Liver (tissue), 9 donors: ENCODE data around the gene ARHGAP29. TPM values are rescaled to one million over a fixed set of nuclear protein-coding genes. Genes with fewer than 3 reads are reported as not detected.

Experiments used
- DNase-seq: peaks from one replicate; pipeline ENCODE4 v3.0.0-alpha.2; 2017; ENCODE audit warnings: low spot score
- H3K27ac ChIP-seq, 2 donors: one replicate each; pipeline ENCODE4 v1.7.0; 2013; ENCODE audit warnings: inconsistent platforms in 2 of 2, low read length in 2 of 2, control low read depth in 1 of 2, low read depth in 1 of 2, mild to moderate bottlenecking in 1 of 2
- H3K27me3 ChIP-seq, 4 donors: one replicate each; pipeline versions ENCODE4 v1.6.1 to v1.7.0; 2013; ENCODE audit warnings: low read length in 3 of 4, inconsistent platforms in 1 of 4, mild to moderate bottlenecking in 1 of 4, moderate library complexity in 1 of 4; ENCODE audit not compliant: control insufficient read depth in 4 of 4, insufficient read depth in 4 of 4
- H3K36me3 ChIP-seq, 4 donors: one replicate each; pipeline versions ENCODE4 v1.6.1 to v1.7.0; 2013; ENCODE audit warnings: low read length in 3 of 4, mild to moderate bottlenecking in 3 of 4, low read depth in 1 of 4, moderate library complexity in 1 of 4; ENCODE audit not compliant: control insufficient read depth in 4 of 4, insufficient read depth in 3 of 4
- H3K4me1 ChIP-seq, 4 donors: one replicate each; pipeline versions ENCODE4 v1.6.1 to v1.7.0; 2013; ENCODE audit warnings: low read length in 3 of 4, mild to moderate bottlenecking in 3 of 4, moderate library complexity in 1 of 4; ENCODE audit not compliant: control insufficient read depth in 4 of 4, insufficient read depth in 4 of 4
- H3K4me3 ChIP-seq, 3 donors: one replicate each; pipeline versions ENCODE4 v1.6.1 to v1.7.0; 2013; ENCODE audit warnings: low read length in 3 of 3, control low read depth in 1 of 3, low read depth in 1 of 3, mild to moderate bottlenecking in 1 of 3
- H3K9ac ChIP-seq, 2 donors: one replicate each; pipeline ENCODE4 v1.7.0; 2013; ENCODE audit warnings: low read length in 2 of 2, mild to moderate bottlenecking in 2 of 2, moderate library complexity in 2 of 2, control low read depth in 1 of 2, low read depth in 1 of 2
- H3K9me3 ChIP-seq, 4 donors: one replicate each; pipeline versions ENCODE4 v1.6.1 to v1.7.0; 2013; ENCODE audit warnings: low read length in 3 of 4; ENCODE audit not compliant: control insufficient read depth in 4 of 4
- ATF3 ChIP-seq: IDR thresholded peaks from 2 replicates; pipeline ENCODE4 v1.6.1; 2016; ENCODE audit warnings: antibody characterized with exemption
- EGR1 ChIP-seq, 2 donors: IDR thresholded peaks; 2 replicates each; pipeline ENCODE4 v1.6.1; 2016 to 2018; ENCODE audit warnings: antibody characterized with exemption in 2 of 2, low read depth in 2 of 2
- FOXA1 ChIP-seq: IDR thresholded peaks from 2 replicates; pipeline ENCODE4 v1.6.1; 2016; ENCODE audit warnings: antibody characterized with exemption
- FOXA2 ChIP-seq: IDR thresholded peaks from 2 replicates; pipeline ENCODE4 v1.6.1; 2016; ENCODE audit warnings: antibody characterized with exemption
- GABPA ChIP-seq, 2 donors: IDR thresholded peaks in 1 of 2; conservative IDR thresholded peaks in 1 of 2; 2 replicates each; pipeline ENCODE4 v1.6.1; 2016; ENCODE audit warnings: antibody characterized with exemption in 2 of 2, mild to moderate bottlenecking in 1 of 2, moderate library complexity in 1 of 2
- HNF4A ChIP-seq, 2 donors: conservative IDR thresholded peaks; 2 replicates each; pipeline ENCODE4 v1.6.1; 2016; ENCODE audit warnings: antibody characterized with exemption in 2 of 2, mild to moderate bottlenecking in 2 of 2
- HNF4G ChIP-seq: IDR thresholded peaks from 2 replicates; pipeline ENCODE4 v1.6.1; 2016; ENCODE audit warnings: antibody characterized with exemption
- JUND ChIP-seq, 2 donors: IDR thresholded peaks; 2 replicates each; pipeline ENCODE4 v1.6.1; 2016; ENCODE audit warnings: antibody characterized with exemption in 2 of 2
- MAX ChIP-seq: IDR thresholded peaks from 2 replicates; pipeline ENCODE4 v1.6.1; 2016; ENCODE audit warnings: antibody characterized with exemption
- NR2F2 ChIP-seq: IDR thresholded peaks from 2 replicates; pipeline ENCODE4 v1.6.1; 2016; ENCODE audit warnings: antibody characterized with exemption
- RAD21 ChIP-seq, 2 donors: IDR thresholded peaks; 2 replicates each; pipeline ENCODE4 v1.6.1; 2016; ENCODE audit warnings: antibody characterized with exemption in 2 of 2, mild to moderate bottlenecking in 2 of 2
- RXRA ChIP-seq, 2 donors: IDR thresholded peaks; 2 replicates each; pipeline ENCODE4 v1.6.1; 2017 to 2018; ENCODE audit warnings: antibody characterized with exemption in 2 of 2, mild to moderate bottlenecking in 1 of 2
- SP1 ChIP-seq: IDR thresholded peaks from 2 replicates; pipeline ENCODE4 v1.6.1; 2018; ENCODE audit warnings: antibody characterized with exemption, mild to moderate bottlenecking
- TAF1 ChIP-seq: conservative IDR thresholded peaks from 2 replicates; pipeline ENCODE4 v1.6.1; 2016; ENCODE audit warnings: antibody characterized with exemption, mild to moderate bottlenecking
- YY1 ChIP-seq: IDR thresholded peaks from 2 replicates; pipeline ENCODE4 v1.6.1; 2016; ENCODE audit warnings: antibody characterized with exemption, mild to moderate bottlenecking
- ZBTB33 ChIP-seq: IDR thresholded peaks from 2 replicates; pipeline ENCODE4 v1.6.1; 2016; ENCODE audit warnings: antibody characterized with exemption
- WGBS: extraction: QIAGEN DNeasy Blood & Tissue Kit; methylation state at CpG from one replicate; pipeline ENCODE4 v1.1.7; 2013; 5-methylcytosine and 5-hydroxymethylcytosine counted together
- polyA plus RNA-seq, 2 donors: library from polyadenylated mRNA; stranded (reverse) in 1 of 2; unstranded in 1 of 2; fragments of 200-250 nt in 1 of 2; fragments of >200 nt in 1 of 2; fragmentation: Nextera tagmentation in 1 of 2; extraction: Ambion mirVana in 1 of 2; gene quantifications; one replicate each; pipeline versions ENCODE4 v1.2.1 to v1.2.3, GENCODE V29; 2013 to 2015
- total RNA-seq, 2 donors: library from RNA; depleted of rRNA; stranded (reverse); fragments of >200 nt; gene quantifications; one replicate each; pipeline ENCODE4 v1.2.3, GENCODE V29; 2014
- TF ChIP-seq, protein P1 (sequence below): fragments of 150-350 bp; IDR thresholded peaks from 2 replicates; pipeline ENCODE4 v1.5.1; 2017; ENCODE audit warnings: improper control_type of control experiment, low read depth, low read length; ENCODE audit not compliant: missing input control
- TF ChIP-seq, protein P2 (sequence below): IDR thresholded peaks from 2 replicates; pipeline ENCODE4 v1.6.1; 2016; ENCODE audit warnings: antibody characterized with exemption, mild to moderate bottlenecking
- donor health status: healthy.
- donor health status: healthy.
- donor health status: healthy.
- donor health status: healthy.
- donor health status: healthy.

Gene ARHGAP29
- total and polyA plus RNA-seq, 4 donors: 8.3 to 27.7 (median 13.2) TPM

DNA sequence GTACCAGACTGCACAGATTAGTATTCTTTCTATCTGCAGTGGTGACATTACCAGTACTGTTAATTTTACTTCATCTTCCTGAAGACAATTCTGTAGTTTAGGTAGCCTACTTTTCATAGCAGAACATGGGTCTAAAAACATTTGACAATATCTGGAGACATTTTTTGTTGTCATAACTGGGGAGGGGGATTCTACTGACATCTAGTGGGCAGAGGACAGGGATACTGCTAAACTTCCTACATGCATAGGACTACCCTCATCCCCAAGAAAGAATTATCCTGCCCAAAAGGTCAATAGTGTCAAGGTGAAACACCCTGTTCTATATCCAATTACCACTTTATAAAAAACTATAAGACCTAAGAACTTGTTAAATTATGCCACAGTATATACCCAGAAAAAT, 3.4 kb upstream of the ARHGAP29 start (continued):
- TF ChIP-seq ZBTB33 (no peak), ATF3 (no peak), NR2F2 (no peak), EGR1 (IDR thresholded peaks at IDR 0.05; ENCODE audit: low read depth in 2 of 2) (no peak), RAD21 (IDR thresholded peaks at IDR 0.05) (peak; percentile 73 to 80), FOXA2 (no peak)

DNA sequence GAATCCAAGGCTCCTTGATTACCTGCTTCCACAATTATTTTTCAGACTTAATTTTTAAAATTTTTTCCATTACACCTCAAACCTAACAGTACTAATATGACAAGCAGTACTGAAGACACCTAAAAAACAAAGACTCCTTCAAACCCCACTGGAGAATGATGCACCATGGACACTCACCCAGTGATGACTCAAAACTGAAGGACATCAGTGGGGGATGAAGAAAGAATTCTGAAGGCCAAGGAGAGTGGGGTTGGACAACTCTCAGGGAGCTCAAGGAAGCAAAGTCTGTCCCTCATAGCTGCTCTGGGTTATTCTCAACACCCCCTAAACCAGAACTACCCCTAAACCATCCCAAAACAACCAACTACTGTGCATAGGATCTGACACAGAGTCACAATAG, 2.4 kb upstream of the ARHGAP29 start:
- Histone ChIP-seq H3K27me3 (no peaks in the 10 kb centered on the region), H3K4me3 (no peak overlapping the region), H3K9ac (no peak overlapping the region), H3K27ac (no peak overlapping the region), H3K9me3 (no peaks in the 10 kb centered on the region), H3K36me3 (no peaks in the 10 kb centered on the region), H3K4me1 (peaks cover 0 to 15% (median 4%) of the 10 kb centered on the region in 4 donors)
- DNase-seq: no peak
- no peak for TF ChIP-seq EGR1 (IDR thresholded peaks at IDR 0.05; ENCODE audit: low read depth in 2 of 2)
- TF ChIP-seq, protein P1, sequence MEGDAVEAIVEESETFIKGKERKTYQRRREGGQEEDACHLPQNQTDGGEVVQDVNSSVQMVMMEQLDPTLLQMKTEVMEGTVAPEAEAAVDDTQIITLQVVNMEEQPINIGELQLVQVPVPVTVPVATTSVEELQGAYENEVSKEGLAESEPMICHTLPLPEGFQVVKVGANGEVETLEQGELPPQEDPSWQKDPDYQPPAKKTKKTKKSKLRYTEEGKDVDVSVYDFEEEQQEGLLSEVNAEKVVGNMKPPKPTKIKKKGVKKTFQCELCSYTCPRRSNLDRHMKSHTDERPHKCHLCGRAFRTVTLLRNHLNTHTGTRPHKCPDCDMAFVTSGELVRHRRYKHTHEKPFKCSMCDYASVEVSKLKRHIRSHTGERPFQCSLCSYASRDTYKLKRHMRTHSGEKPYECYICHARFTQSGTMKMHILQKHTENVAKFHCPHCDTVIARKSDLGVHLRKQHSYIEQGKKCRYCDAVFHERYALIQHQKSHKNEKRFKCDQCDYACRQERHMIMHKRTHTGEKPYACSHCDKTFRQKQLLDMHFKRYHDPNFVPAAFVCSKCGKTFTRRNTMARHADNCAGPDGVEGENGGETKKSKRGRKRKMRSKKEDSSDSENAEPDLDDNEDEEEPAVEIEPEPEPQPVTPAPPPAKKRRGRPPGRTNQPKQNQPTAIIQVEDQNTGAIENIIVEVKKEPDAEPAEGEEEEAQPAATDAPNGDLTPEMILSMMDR: no peak

GRCh38 chr1:94239051-94239450, 1.7 kb upstream of the ARHGAP29 start:
- 82% methylated on average over 3 of the region's 3 CpGs for WGBS
- Histone ChIP-seq H3K9ac (no peak overlapping the region), H3K4me1 (peaks cover 0 to 15% (median 4%) of the 10 kb centered on the region in 4 donors), H3K27ac (no peak overlapping the region), H3K36me3 (no peaks in the 10 kb centered on the region), H3K4me3 (no peak overlapping the region), H3K27me3 (no peaks in the 10 kb centered on the region), H3K9me3 (no peaks in the 10 kb centered on the region)
- no peak for DNase-seq
- TF ChIP-seq RAD21 (IDR thresholded peaks at IDR 0.05): no peak
- no peak for TF ChIP-seq FOXA2
- TF ChIP-seq GABPA (IDR thresholded peaks at IDR 0.05 in 1 of 2, conservative IDR thresholded peaks at IDR 0.05 in 1 of 2): no peak
- no peak for TF ChIP-seq YY1
- TF ChIP-seq NR2F2: no peak
- TF ChIP-seq HNF4G: no peak
- no peak for TF ChIP-seq ZBTB33
- no peak for TF ChIP-seq EGR1 (IDR thresholded peaks at IDR 0.05; ENCODE audit: low read depth in 2 of 2)
- no peak for TF ChIP-seq TAF1
- TF ChIP-seq MAX: no peak
- no peak for TF ChIP-seq ATF3
- TF ChIP-seq RXRA (IDR thresholded peaks at IDR 0.05): no peak
- TF ChIP-seq JUND (IDR thresholded peaks at IDR 0.05): no peak
- TF ChIP-seq SP1: no peak
- no peak for TF ChIP-seq HNF4A (conservative IDR thresholded peaks at IDR 0.05)
- no peak for TF ChIP-seq FOXA1
- TF ChIP-seq, protein P1: no peak
- TF ChIP-seq, protein P2, sequence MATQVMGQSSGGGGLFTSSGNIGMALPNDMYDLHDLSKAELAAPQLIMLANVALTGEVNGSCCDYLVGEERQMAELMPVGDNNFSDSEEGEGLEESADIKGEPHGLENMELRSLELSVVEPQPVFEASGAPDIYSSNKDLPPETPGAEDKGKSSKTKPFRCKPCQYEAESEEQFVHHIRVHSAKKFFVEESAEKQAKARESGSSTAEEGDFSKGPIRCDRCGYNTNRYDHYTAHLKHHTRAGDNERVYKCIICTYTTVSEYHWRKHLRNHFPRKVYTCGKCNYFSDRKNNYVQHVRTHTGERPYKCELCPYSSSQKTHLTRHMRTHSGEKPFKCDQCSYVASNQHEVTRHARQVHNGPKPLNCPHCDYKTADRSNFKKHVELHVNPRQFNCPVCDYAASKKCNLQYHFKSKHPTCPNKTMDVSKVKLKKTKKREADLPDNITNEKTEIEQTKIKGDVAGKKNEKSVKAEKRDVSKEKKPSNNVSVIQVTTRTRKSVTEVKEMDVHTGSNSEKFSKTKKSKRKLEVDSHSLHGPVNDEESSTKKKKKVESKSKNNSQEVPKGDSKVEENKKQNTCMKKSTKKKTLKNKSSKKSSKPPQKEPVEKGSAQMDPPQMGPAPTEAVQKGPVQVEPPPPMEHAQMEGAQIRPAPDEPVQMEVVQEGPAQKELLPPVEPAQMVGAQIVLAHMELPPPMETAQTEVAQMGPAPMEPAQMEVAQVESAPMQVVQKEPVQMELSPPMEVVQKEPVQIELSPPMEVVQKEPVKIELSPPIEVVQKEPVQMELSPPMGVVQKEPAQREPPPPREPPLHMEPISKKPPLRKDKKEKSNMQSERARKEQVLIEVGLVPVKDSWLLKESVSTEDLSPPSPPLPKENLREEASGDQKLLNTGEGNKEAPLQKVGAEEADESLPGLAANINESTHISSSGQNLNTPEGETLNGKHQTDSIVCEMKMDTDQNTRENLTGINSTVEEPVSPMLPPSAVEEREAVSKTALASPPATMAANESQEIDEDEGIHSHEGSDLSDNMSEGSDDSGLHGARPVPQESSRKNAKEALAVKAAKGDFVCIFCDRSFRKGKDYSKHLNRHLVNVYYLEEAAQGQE: no peak
